ENCODE measurements around the gene CARMIL1. TPM values are rescaled to one million over a fixed set of nuclear protein-coding genes. Genes with fewer than 3 reads are reported as not detected.

Gene CARMIL1
- total RNA-seq, 2 donors from 2014 or later = 11.9 to 13.7 TPM

GRCh38 chr6:25332655-25333071 lies 53.5 kb downstream of the CARMIL1 start:
- Histone ChIP-seq H3K27ac (no peak overlapping the region), H3K27me3 (no peaks in the 10 kb centered on the region), H3K36me3 (replicated peaks in 1 of 2; ENCODE audit: insufficient read depth in 1 of 2, low read depth in 2 of 2) (no peaks in the 10 kb centered on the region), H3K4me1 (peaks cover 30% of the 10 kb centered on the region), H3K4me3 (no peak overlapping the region), H3K9me3 (no peaks in the 10 kb centered on the region)
- DNase-seq = no peak
- intact Hi-C loops (cut with DNase I) = no loop called here
- WGBS, 2 donors = 43 to 71% methylated on average over 5 of the region's 5 CpGs
- TF ChIP-seq POLR2A (IDR thresholded peaks at IDR 0.05) (no peak), CTCF (IDR thresholded peaks at IDR 0.05) (no peak)
- no peak for ATAC-seq

- no peak overlapping the region for H3K27ac ChIP-seq
- TF ChIP-seq POLR2A (IDR thresholded peaks at IDR 0.05) = no peak
- TF ChIP-seq CTCF (IDR thresholded peaks at IDR 0.05) = no peak
- H3K4me1 ChIP-seq = peaks cover 26% of the 10 kb centered on the region
- intact Hi-C loops (cut with DNase I) = no loop called here
- DNase-seq = no peak
- H3K9me3 ChIP-seq = no peaks in the 10 kb centered on the region
- no peaks in the 10 kb centered on the region for H3K36me3 ChIP-seq (replicated peaks in 1 of 2; ENCODE audit: insufficient read depth in 1 of 2, low read depth in 2 of 2)
- ATAC-seq = no peak
- no peak overlapping the region for H3K4me3 ChIP-seq
- no peaks in the 10 kb centered on the region for H3K27me3 ChIP-seq
- 88 to 98% methylated on average over 3 of the region's 3 CpGs for WGBS, 2 donors
Observed at GRCh38 chr6:25333471-25333870, 54.3 kb downstream of the CARMIL1 start.

GRCh38 chr6:25334793-25335192 lies 55.6 kb downstream of the CARMIL1 start:
- no peaks in the 10 kb centered on the region for H3K9me3 ChIP-seq
- no peak overlapping the region for H3K4me3 ChIP-seq
- no peaks in the 10 kb centered on the region for H3K36me3 ChIP-seq (replicated peaks in 1 of 2; ENCODE audit: insufficient read depth in 1 of 2, low read depth in 2 of 2)
- H3K27me3 ChIP-seq = no peaks in the 10 kb centered on the region
- WGBS, 2 donors = 64 to 95% methylated on average over 4 of the region's 4 CpGs
- intact Hi-C loops (cut with DNase I) = no loop called here
- ATAC-seq = no peak
- H3K4me1 ChIP-seq = peaks cover 31% of the 10 kb centered on the region
- no peak for DNase-seq
- H3K27ac ChIP-seq = no peak overlapping the region
- TF ChIP-seq CTCF (IDR thresholded peaks at IDR 0.05) = no peak
- no peak for TF ChIP-seq POLR2A (IDR thresholded peaks at IDR 0.05)

GRCh38 chr6:25336996-25337395 lies 57.8 kb downstream of the CARMIL1 start:
- no peaks in the 10 kb centered on the region for H3K36me3 ChIP-seq (replicated peaks in 1 of 2; ENCODE audit: insufficient read depth in 1 of 2, low read depth in 2 of 2)
- no peaks in the 10 kb centered on the region for H3K9me3 ChIP-seq
- H3K27me3 ChIP-seq = no peaks in the 10 kb centered on the region
- ATAC-seq = peak; percentile 84
- TF ChIP-seq CTCF (IDR thresholded peaks at IDR 0.05) (no peak), POLR2A (IDR thresholded peaks at IDR 0.05) (no peak)
- no peak for DNase-seq
- no peak overlapping the region for H3K4me3 ChIP-seq
- H3K4me1 ChIP-seq = peaks cover 37% of the 10 kb centered on the region
- peak overlapping the region in 1 of 4 donors; percentile 13 for H3K27ac ChIP-seq
- intact Hi-C loops (cut with DNase I) = no loop called here
- 64 to 85% methylated on average over 2 of the region's 2 CpGs for WGBS, 2 donors

- ATAC-seq = no peak
- no peak for DNase-seq
- Histone ChIP-seq H3K27ac (no peak overlapping the region), H3K9me3 (no peaks in the 10 kb centered on the region), H3K4me1 (peaks cover 34% of the 10 kb centered on the region), H3K27me3 (no peaks in the 10 kb centered on the region), H3K4me3 (no peak overlapping the region), H3K36me3 (replicated peaks in 1 of 2; ENCODE audit: insufficient read depth in 1 of 2, low read depth in 2 of 2) (no peaks in the 10 kb centered on the region)
- 79 to 84% methylated on average over 4 of the region's 4 CpGs for WGBS, 2 donors
- intact Hi-C loops (cut with DNase I) = no loop called here
- TF ChIP-seq POLR2A (IDR thresholded peaks at IDR 0.05) = no peak
- TF ChIP-seq CTCF (IDR thresholded peaks at IDR 0.05) = no peak
Observed at GRCh38 chr6:25337431-25337830, 58.3 kb downstream of the CARMIL1 start.
